Neural cell (in vitro differentiated cells): ENCODE data around the gene COMP. TPM values are rescaled to one million over a fixed set of nuclear protein-coding genes. Genes with fewer than 3 reads are reported as not detected.

Experiments
- H2AFZ ChIP-seq: fragments of 200-600, 300-800 bp; sonication (generic), shearing (Covaris generic); 2 replicates; pipeline ENCODE4 v1.6.0; 2014; ENCODE audit warnings: low read depth, mild to moderate bottlenecking, antibody characterized with exemption, low read length, moderate library complexity
- H3F3A ChIP-seq: fragments of 200-600 bp; shearing (Covaris generic); 2 replicates; pipeline ENCODE4 v1.6.1; 2016; ENCODE audit warnings: mild to moderate bottlenecking, moderate library complexity, mixed read lengths, antibody characterized with exemption, low read length; ENCODE audit not compliant: insufficient read depth, poor library complexity, severe bottlenecking
- H3K27ac ChIP-seq: fragments of 200-600, 300-800 bp; sonication (generic), shearing (Covaris generic); 2 replicates; pipeline ENCODE4 v1.5.1; 2014; ENCODE audit warnings: mild to moderate bottlenecking, low read length, moderate library complexity
- H3K27me3 ChIP-seq: fragments of 300-800, 200-600 bp; sonication (generic), shearing (Covaris generic); 2 replicates; pipeline ENCODE4 v1.6.0; 2014; ENCODE audit warnings: mild to moderate bottlenecking, low read depth, low read length, moderate library complexity; ENCODE audit not compliant: insufficient read depth
- H3K36me3 ChIP-seq: fragments of 300-800, 200-600 bp; sonication (generic), shearing (Covaris generic); 2 replicates; pipeline ENCODE4 v1.5.1; 2014; ENCODE audit warnings: mild to moderate bottlenecking, antibody characterized with exemption, low read length, moderate library complexity; ENCODE audit not compliant: insufficient read depth
- H3K4me2 ChIP-seq: fragments of 300-800, 200-600 bp; sonication (generic), shearing (Covaris generic); 2 replicates; pipeline ENCODE4 v1.6.0; 2014; ENCODE audit warnings: mild to moderate bottlenecking, low read length
- H3K4me3 ChIP-seq: fragments of 300-800, 200-600 bp; sonication (generic), shearing (Covaris generic); 2 replicates; pipeline ENCODE4 v1.5.1; 2014; ENCODE audit warnings: mild to moderate bottlenecking, low read length, moderate library complexity
- H3K79me2 ChIP-seq: fragments of 200-600 bp; shearing (Covaris generic); replicated peaks from 2 replicates; pipeline ENCODE4 v1.6.0; 2014; ENCODE audit warnings: mild to moderate bottlenecking, low read length, moderate library complexity; ENCODE audit not compliant: insufficient read depth
- H3K9ac ChIP-seq: fragments of 300-800, 200-600 bp; sonication (generic), shearing (Covaris generic); 2 replicates; pipeline ENCODE4 v1.6.1; 2016; ENCODE audit warnings: mild to moderate bottlenecking, low read length, mixed read lengths
- H3K9me2 ChIP-seq: fragments of 200-600 bp; shearing (Covaris generic); 2 replicates; pipeline ENCODE4 v1.6.1; 2016; ENCODE audit warnings: mild to moderate bottlenecking, low read length, mixed read lengths; ENCODE audit not compliant: insufficient read depth
- H3K9me3 ChIP-seq: fragments of 200-600, 300-800 bp; sonication (generic), shearing (Covaris generic); 2 replicates; pipeline ENCODE4 v1.6.1; 2016; ENCODE audit warnings: mild to moderate bottlenecking, mixed run types, low read length, moderate library complexity, mixed read lengths
- H4K20me1 ChIP-seq: fragments of 200-600 bp; shearing (Covaris generic); 2 replicates; pipeline ENCODE4 v1.6.1; 2016; ENCODE audit warnings: mild to moderate bottlenecking, mixed run types; ENCODE audit not compliant: insufficient read depth
- EP300 ChIP-seq: fragments of 450-650 bp; conservative IDR thresholded peaks from 2 replicates; pipeline ENCODE4 v1.6.1; 2014; ENCODE audit warnings: antibody characterized with exemption, mild to moderate bottlenecking, moderate library complexity; ENCODE audit not compliant: poor library complexity, severe bottlenecking
- EZH2 ChIP-seq: fragments of 200-600, 300-800 bp; shearing (Covaris generic), sonication (generic); IDR thresholded peaks from 2 replicates; pipeline ENCODE4 v1.6.1; 2014; ENCODE audit warnings: antibody characterized with exemption, low read length, borderline replicate concordance, mild to moderate bottlenecking; ENCODE audit not compliant: insufficient read depth, poor library complexity, severe bottlenecking
- MXI1 ChIP-seq: fragments of 450-650 bp; conservative IDR thresholded peaks from 2 replicates; pipeline ENCODE4 v1.6.1; 2014; ENCODE audit warnings: antibody characterized with exemption, mild to moderate bottlenecking; ENCODE audit not compliant: poor library complexity, severe bottlenecking
- POLR2AphosphoS5 ChIP-seq: IDR thresholded peaks from 2 replicates; pipeline ENCODE4 v1.6.1; 2012
- RAD21 ChIP-seq: fragments of 450-650 bp; conservative IDR thresholded peaks from 2 replicates; pipeline ENCODE4 v1.6.1; 2014; ENCODE audit warnings: antibody characterized with exemption, mild to moderate bottlenecking, moderate library complexity
- SMC3 ChIP-seq: fragments of 450-650 bp; conservative IDR thresholded peaks from 2 replicates; pipeline ENCODE4 v1.6.1; 2014; ENCODE audit warnings: antibody characterized with exemption, mild to moderate bottlenecking, moderate library complexity; ENCODE audit not compliant: poor library complexity
- TAF1 ChIP-seq: IDR thresholded peaks from 2 replicates; pipeline ENCODE4 v1.6.1; 2012; ENCODE audit warnings: low read depth
- polyA plus RNA-seq: library from polyadenylated mRNA; depleted of rRNA; stranded (reverse); fragments of >200 nt; gene quantifications from 2 replicates; pipeline ENCODE4 v1.2.3, GENCODE V29; 2014
- TF ChIP-seq, protein P1 (sequence below): fragments of 450-650 bp; IDR thresholded peaks from 2 replicates; pipeline ENCODE4 v1.5.1; 2014; ENCODE audit warnings: antibody characterized with exemption, mild to moderate bottlenecking, moderate library complexity; ENCODE audit not compliant: poor library complexity, severe bottlenecking

COMP gene
- polyA plus RNA-seq, 1 donor from 2014 or later: not detected

DNA sequence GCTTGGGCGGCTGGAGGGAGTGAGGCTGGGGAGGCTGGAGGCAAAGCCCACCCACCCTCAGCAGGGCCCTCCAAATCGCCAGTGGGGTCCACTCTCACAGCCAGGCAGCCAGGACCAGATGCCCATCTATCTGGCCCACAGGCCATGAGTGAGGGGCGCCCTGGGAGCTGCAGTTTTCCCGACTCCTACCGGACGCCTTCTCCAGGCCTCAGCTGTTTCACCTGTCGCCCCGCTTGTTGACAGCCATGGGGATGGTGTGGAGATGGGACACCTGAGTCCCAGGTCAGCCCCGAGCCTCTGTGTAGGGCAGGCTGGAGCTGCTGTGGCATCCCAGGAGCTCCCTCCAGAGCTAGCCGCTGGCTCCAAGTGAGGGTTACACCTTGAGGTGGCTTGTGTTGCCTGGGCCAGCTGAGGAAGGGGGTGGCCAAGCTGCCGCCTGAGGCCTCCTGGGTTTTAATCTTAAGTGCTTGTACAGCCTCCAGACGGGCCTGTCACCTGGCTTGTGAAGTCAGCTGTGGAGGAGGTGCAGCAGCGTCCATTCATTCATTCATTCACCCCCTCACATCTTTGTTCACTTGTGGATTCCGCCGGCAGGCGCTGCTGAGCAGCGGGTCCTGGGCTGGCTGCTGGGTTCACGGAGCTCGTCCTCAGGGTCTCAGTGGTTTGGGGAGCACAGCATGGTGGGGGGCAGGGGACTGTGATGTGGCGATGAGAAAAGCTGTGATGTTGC, 52.0 kb downstream of the COMP start:
- no peaks in the 10 kb centered on the region for H3K36me3 ChIP-seq
- no peak overlapping the region for H3K4me2 ChIP-seq
- no peak overlapping the region for H3K4me3 ChIP-seq
- no peak overlapping the region for H3K9ac ChIP-seq
- no peaks in the 10 kb centered on the region for H4K20me1 ChIP-seq
- no peaks in the 10 kb centered on the region for H3K79me2 ChIP-seq
- H3F3A ChIP-seq: no peaks in the 10 kb centered on the region
- H3K27me3 ChIP-seq: no peaks in the 10 kb centered on the region
- H3K9me2 ChIP-seq: no peaks in the 10 kb centered on the region
- H3K27ac ChIP-seq: no peak overlapping the region
- H2AFZ ChIP-seq: no peak overlapping the region
- H3K9me3 ChIP-seq: no peaks in the 10 kb centered on the region
- TF ChIP-seq EP300 (no peak), MXI1 (no peak), POLR2AphosphoS5 (no peak), TAF1 (no peak)
- TF ChIP-seq, protein P1, sequence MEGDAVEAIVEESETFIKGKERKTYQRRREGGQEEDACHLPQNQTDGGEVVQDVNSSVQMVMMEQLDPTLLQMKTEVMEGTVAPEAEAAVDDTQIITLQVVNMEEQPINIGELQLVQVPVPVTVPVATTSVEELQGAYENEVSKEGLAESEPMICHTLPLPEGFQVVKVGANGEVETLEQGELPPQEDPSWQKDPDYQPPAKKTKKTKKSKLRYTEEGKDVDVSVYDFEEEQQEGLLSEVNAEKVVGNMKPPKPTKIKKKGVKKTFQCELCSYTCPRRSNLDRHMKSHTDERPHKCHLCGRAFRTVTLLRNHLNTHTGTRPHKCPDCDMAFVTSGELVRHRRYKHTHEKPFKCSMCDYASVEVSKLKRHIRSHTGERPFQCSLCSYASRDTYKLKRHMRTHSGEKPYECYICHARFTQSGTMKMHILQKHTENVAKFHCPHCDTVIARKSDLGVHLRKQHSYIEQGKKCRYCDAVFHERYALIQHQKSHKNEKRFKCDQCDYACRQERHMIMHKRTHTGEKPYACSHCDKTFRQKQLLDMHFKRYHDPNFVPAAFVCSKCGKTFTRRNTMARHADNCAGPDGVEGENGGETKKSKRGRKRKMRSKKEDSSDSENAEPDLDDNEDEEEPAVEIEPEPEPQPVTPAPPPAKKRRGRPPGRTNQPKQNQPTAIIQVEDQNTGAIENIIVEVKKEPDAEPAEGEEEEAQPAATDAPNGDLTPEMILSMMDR: no peak

DNA sequence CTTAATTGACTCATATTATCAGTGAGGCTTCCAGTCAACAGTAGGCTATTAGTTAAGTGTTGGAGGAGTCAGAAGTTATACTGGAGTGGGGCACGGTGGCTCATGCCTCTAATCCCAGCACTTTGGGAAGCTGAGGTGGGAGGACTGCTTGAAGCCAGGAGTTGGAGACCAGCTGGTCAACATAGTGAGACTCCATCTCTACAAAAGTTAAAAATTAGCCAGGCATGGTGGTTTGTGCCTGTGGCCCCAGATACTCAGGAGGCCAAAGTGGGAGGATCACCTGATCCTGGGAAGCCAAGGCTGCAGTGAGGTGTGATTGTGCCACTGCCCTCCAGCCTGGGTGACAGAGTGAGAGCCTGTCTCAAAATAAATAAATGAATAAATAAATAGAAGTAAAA, 53.2 kb downstream of the COMP start:
- no peak overlapping the region for H3K9ac ChIP-seq
- no peak for TF ChIP-seq RAD21
- no peak for TF ChIP-seq EZH2
- no peak for TF ChIP-seq EP300
- no peak for TF ChIP-seq MXI1
- TF ChIP-seq, protein P1: no peak
- no peak for TF ChIP-seq SMC3
- no peaks in the 10 kb centered on the region for H3K79me2 ChIP-seq
- H3K4me2 ChIP-seq: no peak overlapping the region
- H3K27me3 ChIP-seq: no peaks in the 10 kb centered on the region
- no peaks in the 10 kb centered on the region for H3K9me2 ChIP-seq
- H3K4me3 ChIP-seq: no peak overlapping the region
- H3K9me3 ChIP-seq: no peaks in the 10 kb centered on the region
- no peak overlapping the region for H3K27ac ChIP-seq
- H3F3A ChIP-seq: no peaks in the 10 kb centered on the region
- H3K36me3 ChIP-seq: no peaks in the 10 kb centered on the region
- no peaks in the 10 kb centered on the region for H4K20me1 ChIP-seq
- H2AFZ ChIP-seq: no peak overlapping the region

DNA sequence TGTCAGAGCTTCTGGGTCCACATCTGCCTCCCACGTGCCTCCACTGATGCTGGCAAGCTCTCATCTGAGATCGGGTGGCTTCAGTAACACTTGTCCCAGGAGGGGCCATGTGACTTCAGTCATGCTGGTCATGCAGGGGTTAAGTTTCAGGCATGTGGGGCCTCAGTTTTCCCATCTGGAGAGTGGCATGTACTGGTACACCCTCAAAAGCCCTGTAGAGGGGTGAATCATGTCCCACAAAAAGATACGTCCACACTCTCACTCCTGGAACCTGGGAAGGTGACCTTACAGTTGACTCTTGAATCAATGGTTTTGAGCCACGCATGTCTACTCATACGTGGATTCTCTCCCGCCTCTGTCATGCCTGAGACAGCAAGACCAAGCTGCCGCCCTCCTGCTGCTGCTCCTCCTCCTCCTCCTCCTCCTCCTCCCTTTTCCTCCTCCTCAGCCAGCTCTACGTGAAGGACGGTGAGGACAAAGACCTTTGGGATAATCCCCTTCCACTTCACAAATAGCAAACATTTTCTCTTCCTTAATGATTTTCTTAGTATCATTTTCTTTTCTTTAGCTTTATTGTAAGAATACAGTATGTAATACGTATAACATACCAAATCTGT, 53.7 kb downstream of the COMP start:
- TF ChIP-seq, protein P1: no peak
- TF ChIP-seq RAD21 (no peak), EP300 (no peak), EZH2 (no peak), MXI1 (no peak), TAF1 (no peak), SMC3 (no peak)
- Histone ChIP-seq H3F3A (no peaks in the 10 kb centered on the region), H3K79me2 (no peaks in the 10 kb centered on the region), H3K27ac (no peak overlapping the region), H3K36me3 (no peaks in the 10 kb centered on the region), H4K20me1 (no peaks in the 10 kb centered on the region), H3K4me3 (no peak overlapping the region), H3K4me2 (no peak overlapping the region), H3K9me3 (no peaks in the 10 kb centered on the region), H3K9ac (no peak overlapping the region), H2AFZ (no peak overlapping the region), H3K9me2 (no peaks in the 10 kb centered on the region), H3K27me3 (no peaks in the 10 kb centered on the region)
